HG02588 (cell line): ENCODE data around the gene DIAPH2.
"Not testable (repeated sequence)": the region's sequence is repeated elsewhere in the genome, so short reads cannot be mapped to it uniquely, and the experiment has no call there.

Experiments
- ATAC-seq: cut with Tn5 transposase; IDR thresholded peaks from one replicate; pipeline ENCODE4 v1.9.1; 2021; ENCODE audit warnings: mild to moderate bottlenecking, moderate library complexity; ENCODE audit not compliant: unreplicated experiment

DIAPH2 gene

GRCh38 chrX:96820935-96821334 lies 136.3 kb downstream of the DIAPH2 start:
- no peak for ATAC-seq

GRCh38 chrX:96824166-96824565 lies 139.5 kb downstream of the DIAPH2 start:
- no peak for ATAC-seq

- no peak for ATAC-seq
These were observed 148.7 kb downstream of the DIAPH2 start for GRCh38 chrX:96833333-96833732.

DNA sequence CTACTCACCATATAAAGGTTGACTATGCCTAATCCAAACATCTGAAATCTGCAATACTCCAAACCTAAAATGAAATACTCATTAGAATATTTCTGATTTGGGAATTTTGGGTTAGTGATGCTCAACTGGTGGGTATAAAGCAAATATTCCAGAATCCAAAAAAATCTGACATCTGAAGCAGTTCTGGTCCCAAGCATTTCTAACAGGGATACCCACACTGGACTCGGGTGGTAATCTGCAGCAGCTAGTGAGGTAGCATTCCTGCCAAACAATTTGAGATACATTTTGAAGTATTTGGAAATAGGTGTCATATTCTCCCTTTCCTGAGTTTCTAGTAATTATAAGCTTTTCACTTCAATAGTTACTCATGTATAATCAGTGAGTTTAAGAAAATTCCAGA lies 149.5 kb downstream of the DIAPH2 start:
- no peak for ATAC-seq

GRCh38 chrX:96835660-96836289 lies 151.1 kb downstream of the DIAPH2 start:
- ATAC-seq: peak; percentile 78

DNA sequence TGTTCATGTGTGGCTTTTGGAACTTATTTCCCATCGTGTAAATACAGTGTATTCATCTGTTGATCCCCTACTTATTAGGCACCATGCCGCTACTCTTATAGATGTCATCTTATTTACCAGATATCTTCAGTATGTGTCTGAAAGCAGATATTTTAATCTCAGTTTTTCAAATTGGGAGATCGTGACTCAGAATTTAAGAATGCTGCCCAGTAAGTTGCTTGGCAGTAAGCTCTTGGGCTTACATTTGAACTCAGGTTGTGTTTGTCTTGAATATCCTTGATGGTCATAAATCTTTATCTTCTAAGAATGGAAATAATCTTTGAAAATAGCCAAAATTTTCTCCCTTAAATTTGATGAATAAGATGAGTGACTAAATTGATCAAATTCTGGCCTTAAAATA lies 153.2 kb downstream of the DIAPH2 start:
- no peak for ATAC-seq

DNA sequence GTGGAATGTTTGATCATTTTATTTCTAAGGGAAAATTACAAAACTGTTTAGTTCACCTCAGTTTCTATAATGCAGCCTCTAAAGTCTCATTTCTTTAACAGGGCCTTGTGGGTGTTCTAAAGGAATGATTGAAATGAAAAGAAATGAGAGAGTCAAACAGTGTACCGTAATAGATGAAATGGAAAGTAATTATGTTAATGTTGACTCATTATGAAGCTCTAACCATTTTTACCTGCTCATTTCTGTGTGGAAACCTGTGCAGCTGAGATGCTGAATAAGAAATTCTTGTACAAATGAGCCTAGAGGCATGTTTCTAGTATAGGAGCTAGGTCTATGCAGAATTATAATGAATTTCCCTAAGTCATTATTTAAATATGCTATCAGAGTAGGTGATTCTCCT lies 153.9 kb downstream of the DIAPH2 start:
- ATAC-seq: no peak

DNA sequence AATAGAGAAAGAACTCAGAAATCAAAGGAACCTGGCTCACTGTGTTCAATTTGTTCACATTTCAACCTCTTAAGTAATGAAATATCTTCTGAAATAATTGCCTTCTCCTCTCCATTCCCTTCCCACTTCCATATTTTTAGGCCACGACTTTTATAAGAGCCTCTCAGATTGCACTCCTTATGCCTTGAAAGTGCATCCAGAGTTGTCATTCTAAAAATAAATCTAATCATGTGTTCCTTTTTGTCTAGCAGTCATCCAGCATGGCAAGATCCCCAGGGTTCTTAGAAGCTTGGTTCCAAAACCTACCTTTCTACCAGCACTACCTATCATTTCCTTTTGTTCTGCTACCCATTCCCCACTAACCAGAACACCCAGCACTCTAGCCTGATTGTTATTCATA lies 156.7 kb downstream of the DIAPH2 start:
- ATAC-seq: no peak

DNA sequence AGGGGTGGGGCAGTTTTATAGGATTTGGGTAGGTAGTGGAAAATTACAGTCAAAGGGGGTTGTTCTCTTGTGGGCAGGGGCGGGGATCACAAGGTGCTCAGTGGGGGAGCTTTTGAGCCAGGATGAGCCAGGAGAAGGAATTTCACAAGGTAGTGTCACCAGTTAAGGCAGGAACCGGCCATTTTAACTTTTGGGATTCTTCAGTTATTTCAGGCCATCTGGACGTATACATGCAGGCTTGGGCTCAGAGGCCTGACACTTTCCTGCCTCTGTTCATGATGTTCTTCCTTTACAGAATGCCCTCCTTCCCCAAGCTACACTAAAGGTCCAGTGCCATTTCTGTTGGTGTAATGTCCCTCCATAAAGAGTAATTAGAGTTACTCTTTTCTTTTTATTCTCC lies 157.2 kb downstream of the DIAPH2 start:
- ATAC-seq: not testable (repeated sequence)

DNA sequence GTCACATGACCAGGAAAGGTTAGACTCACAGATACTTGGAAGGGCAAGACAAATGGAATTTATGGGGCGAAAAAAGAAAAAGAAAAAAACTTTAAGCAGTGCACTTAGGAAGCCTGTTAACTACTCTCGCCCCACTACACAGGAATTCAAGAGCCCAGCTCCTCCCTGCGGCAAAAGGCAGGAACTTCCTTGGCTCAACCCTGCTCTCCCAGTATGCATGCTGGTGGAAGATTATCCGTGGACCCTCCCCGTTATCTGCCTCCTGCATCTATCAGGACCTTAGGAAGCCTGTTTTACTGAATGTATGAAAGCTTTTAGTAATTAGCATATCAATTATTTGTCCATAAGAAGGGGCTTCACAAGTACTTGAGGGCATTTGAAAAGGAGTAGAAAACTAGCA lies 158.9 kb downstream of the DIAPH2 start:
- no peak for ATAC-seq

- no peak for ATAC-seq
These were observed 162.2 kb downstream of the DIAPH2 start for GRCh38 chrX:96846841-96847240.

GRCh38 chrX:96859422-96859821 lies 174.8 kb downstream of the DIAPH2 start:
- not testable (repeated sequence) for ATAC-seq

DNA sequence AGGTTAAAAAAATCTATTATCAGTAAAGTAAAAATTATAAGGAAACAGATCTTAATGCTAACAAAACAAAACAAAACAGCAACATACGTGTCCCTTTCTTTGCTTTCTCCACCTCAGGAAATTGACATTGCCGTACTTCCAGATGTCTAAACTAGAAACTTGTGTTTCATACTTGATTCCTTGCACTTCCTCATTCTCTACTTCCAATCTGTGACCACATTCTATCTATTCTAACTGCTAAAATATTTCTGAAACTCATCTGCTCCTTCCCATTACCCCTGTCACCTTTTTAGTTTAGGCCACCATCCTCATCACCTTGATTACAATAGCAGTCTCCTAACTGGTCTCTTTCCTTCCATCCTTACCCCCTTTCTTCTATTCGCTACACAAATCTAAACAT lies 176.6 kb downstream of the DIAPH2 start:
- ATAC-seq: peak; percentile 75

GRCh38 chrX:96861661-96862060 lies 177.0 kb downstream of the DIAPH2 start:
- no peak for ATAC-seq

DNA sequence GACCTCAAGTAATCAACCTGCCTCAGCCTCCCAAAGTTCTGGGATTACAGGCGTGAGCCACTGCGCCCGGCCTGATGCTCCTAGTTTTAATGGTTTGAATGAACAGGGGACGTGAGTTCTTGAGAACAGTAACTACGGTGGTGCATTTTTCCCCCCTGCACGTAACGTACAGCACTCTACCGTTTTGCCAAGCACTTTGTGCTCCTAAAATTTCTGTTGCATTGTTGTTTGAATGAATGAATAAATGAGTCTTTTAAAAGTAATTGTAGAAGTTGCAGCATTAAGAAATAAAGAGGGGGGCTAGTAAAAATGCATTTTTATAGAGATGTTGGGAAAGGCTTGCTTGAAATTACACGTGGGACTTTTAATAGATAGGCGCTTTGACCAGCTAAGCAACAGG lies 199.0 kb downstream of the DIAPH2 start, which contains the start of gene RPA4:
RPA4 (plus strand) TSS at position 301 of the 400 bp plus-strand sequence. CDS start 403 bp downstream, outside the sequence.
- no peak for ATAC-seq

DNA sequence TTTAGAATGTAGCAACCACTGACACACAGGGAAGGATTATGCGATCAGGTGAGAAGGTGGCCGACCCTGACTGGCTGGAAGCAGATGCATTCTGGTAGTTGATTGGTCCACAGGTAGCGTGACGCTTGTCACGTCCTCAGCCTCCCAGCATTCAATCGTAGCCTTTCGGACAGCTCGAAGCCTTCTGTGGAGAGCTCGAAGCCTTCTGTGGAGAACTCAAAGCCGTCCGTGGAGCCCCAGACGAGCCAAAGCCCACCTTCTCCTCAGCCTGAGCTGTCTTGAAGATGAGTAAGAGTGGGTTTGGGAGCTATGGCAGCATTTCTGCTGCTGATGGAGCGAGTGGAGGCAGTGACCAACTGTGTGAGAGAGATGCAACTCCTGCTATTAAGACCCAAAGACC lies 199.4 kb downstream of the DIAPH2 start:
- no peak for ATAC-seq

DNA sequence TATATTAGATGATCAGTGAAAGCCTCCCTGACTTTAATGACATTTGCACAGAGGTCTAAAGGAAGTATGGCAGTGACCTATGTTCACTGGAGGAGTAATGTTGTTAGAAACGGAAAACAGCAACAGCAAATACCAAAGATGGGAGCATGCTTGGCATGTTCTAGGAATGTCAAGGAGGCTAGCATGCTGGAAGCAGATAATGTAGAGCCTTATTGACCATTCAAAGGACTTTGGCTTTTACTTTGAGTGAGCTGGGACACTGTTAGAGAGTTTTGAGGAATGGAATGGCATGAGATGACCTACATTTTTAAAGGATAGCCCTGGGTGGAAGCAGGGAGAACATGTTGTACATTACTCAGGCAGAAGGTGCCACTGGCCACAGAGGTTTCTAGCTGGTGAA lies 205.1 kb downstream of the DIAPH2 start:
- ATAC-seq: no peak

DNA sequence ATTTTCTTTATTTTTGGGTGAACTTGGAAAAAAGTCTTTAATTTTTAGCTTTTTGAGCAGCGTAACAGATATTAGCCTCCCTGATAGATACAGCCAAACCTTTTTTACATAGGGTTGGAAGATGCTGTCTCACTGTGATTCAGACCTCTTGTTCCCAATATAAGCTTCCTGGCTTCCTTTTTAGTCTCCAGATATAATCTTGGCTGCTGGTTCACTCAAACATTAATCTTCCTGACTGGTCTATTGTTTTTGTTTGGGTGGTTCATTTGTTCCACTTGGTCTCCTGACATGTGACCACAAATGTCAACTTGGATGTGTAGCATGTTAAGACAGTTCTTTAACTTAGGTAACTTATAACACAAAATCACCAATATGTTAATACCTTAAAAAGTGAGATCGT lies 222.1 kb downstream of the DIAPH2 start:
- no peak for ATAC-seq

- ATAC-seq: no peak
These were observed 223.1 kb downstream of the DIAPH2 start for GRCh38 chrX:96907516-96908272.

DNA sequence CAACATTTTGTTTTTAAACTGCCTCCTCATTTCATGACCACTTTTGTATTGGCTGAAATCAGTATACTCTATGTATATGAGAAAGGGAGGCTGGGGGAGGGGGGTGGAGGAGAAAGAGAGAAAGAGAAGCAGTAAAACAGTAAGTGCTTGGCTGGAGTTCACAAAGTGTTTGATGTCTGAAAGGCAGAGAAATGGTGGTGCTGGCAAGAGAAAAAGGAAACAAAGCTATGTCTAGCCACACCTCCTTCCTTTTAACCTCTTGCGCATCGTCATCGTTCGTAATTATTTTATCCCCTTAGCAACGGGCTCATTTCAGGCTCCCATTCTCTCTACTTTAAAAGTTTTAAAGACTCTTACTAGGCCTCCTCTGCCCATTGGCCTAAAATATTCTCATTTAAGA lies 224.6 kb downstream of the DIAPH2 start:
- ATAC-seq: no peak

DNA sequence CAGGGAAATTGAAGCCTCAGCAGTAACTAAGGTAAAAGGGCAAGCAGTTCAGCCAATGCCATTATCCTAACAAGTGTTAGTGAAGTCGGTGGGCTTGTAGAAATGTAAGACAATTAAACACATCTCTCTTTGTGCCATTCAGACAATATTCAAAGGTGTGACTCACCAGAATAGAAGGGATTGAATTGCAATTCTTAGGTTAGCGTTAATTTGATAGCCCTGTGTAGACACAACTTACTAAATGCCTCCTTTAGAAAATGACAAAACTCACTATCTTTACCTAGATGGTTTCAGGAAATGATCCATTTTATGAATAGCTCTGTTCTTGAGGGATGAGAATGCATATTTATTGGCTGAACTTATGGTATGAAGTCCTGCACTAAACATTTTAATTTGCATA lies 234.2 kb downstream of the DIAPH2 start:
- ATAC-seq: no peak

DNA sequence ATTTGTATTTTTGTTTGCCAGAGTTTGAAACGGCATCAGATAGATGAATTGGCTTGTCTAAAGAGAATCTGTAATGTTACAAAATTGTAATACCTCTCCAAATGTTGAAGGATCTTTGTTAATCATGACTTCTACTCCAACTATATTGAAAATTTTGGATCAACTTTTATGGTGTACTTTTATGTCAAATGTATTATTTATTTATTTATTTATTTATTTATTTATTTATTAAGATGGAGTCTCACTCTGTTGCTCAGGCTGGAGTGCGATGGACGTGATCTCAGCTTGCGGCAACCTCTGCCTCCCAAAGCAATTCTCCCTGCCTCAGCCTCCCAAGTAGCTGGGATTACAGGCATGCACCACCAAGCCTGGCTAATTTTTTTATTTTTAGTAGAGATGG lies 235.0 kb downstream of the DIAPH2 start:
- ATAC-seq: no peak

DNA sequence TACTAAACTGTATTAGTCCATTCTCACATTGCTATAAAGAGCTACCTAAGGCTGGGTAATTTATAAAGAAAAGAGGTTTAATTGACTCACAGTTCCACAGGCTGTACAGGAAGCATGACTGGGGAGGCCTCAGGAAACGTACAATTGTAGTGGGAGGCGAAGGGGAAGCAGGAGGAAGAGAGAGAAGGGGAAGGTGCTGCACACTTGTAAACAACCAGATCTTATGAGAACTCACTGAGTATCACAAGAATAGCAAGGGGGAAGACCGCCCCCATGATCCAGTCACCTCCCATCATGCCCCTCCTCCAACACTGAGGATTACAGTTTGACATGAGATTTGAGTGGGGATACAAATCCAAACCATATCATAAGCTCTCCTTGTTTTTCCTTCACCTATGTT lies 239.9 kb downstream of the DIAPH2 start:
- no peak for ATAC-seq
